ENCODE measurements around the gene DEPP1.

DEPP1 gene

GRCh38 chr10:44950326-44951225, 28.0 kb downstream of the DEPP1 start:
- DNase-seq, result no peak

GRCh38 chr10:44949915-44950314, 28.7 kb downstream of the DEPP1 start:
- DNase-seq, result no peak

GRCh38 chr10:44949127-44949802, 29.3 kb downstream of the DEPP1 start:
- no peak for DNase-seq

DNA sequence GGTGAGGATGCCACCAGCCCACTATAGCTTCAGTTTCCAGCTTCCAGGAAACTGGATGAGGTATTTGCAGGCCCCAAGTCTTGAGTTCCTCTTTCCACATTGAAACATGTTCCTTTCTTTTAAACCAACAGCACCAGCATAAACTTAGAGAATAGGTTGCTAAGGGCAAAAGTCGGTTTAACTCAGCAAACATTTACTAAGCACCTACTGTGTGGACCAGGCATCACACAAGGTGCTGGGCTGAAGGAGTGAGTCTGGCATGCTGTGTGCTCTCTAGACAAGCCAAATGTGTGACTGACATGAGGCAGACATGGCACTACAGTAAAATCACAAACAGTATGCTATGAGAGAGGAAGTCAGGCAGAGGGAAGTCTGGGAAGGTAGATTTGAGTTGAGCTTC, 30.0 kb downstream of the DEPP1 start:
- DNase-seq, result peak; percentile 75 to 78

DNA sequence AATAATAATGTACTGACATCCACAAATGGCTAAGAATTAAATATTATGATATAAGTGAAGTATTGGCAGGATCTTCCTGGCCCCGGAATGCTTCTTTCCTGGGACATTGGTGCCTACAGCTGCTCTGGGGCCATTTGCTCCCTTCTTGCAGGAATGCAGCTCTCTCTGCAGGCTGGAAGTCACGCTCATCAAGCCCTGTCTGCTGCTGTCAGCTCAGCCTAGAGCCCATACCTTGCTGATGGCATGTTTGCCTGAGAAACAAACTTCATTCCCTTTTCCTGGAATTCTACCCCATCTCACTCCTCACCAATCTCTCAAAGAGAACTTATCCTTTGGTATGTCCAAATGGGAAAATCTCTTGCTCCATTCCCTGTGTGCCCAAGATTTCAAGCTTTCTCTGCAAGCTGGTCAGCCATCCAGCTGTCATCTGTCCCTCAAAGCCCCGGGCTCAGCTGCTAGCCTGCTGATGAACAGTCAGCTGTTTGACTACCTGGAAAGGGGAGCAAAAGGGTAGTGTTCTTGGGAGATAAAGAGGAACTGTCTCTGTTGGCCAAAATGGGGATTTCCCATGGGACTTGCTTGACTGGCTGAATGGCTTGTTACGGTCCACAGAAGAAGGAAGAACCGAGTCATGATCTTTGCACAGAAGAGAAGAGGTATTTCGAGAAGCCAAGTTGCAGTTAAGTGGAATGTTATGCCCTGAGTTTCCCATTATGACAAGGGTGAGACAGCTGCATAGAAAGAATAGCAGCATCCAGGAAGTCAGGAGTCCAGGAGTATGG, 31.0 kb downstream of the DEPP1 start:
- DNase-seq, result no peak

DNA sequence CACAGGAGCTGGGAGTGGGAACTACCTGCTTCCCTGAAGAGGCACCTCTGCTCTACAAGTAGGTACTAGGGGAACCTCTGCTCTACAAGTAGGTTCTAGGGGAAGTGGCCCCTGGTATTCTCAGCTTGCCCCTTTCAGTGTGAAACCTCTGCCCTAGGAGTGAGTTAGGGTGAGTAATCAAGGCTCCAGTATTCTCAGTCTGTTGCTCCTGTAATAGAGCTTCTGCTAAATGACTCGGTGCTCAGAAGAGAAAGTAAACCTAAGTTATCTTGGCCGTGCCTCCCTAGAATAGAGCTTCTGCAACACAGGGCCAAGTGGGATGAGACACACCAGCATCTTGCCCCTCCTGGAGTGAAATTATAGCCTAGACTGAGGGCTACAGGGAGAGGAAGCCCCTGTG, 32.4 kb downstream of the DEPP1 start:
- peak in 1 of 2 experiments; percentile 10 for DNase-seq

- peak in 1 of 2 experiments; percentile 30 for DNase-seq
These were observed 34.3 kb downstream of the DEPP1 start for GRCh38 chr10:44944354-44944753.

GRCh38 chr10:44939691-44940401, 38.8 kb downstream of the DEPP1 start:
- DNase-seq, result peak; percentile 84 to 88

GRCh38 chr10:44938956-44939355, 39.7 kb downstream of the DEPP1 start:
- DNase-seq, result no peak

GRCh38 chr10:44937196-44938005, 41.2 kb downstream of the DEPP1 start:
- no peak for DNase-seq

DNA sequence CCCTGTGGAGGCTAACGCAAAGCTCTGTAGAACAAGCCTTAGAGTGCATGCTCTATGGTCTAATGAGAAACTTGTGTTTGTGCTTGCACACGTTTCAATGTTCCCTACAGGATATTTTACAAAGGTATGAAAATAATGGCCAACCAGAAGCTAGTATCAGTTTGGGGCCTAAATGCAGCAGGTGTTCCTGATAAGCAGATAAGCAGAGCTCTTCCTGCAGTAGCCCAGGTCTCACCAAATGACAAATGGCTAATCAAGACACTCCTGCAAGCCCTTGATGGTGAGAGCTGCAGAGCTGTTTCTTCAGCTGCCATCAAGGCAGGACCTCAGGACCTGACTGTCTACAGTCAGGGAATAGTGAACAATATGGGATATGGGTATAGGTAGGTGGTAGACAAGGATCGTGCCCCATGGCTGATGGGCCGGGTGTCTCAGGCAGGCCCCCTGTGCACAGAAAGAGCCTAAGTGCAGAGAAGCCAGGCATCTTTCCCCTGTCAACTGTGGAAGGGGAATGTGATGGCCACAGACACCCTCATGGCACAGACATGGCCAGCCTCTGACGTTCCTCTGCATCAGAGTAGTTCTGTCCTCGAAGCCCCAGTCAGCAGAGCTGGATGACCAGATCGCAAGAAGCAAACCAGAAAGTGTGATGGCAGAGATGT, 42.2 kb downstream of the DEPP1 start:
- DNase-seq, result no peak

DNA sequence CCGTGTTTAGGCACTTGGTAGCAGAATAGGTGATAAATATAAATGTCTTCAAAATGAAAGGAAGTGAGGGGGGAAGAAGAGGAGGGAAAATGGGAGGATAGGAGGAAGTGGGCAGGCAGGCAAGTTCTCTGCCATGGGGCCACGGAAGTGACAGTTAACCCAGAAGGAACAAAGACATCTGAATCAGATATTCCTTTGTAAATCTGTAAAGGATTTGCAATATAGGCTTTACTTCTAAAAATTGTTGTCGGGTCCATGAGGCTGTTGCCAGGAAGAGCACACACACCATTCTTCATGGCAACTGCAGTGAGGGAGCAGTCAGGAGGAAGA, 42.7 kb downstream of the DEPP1 start:
- peak; percentile 87 to 92 for DNase-seq

GRCh38 chr10:44935201-44935965, 43.2 kb downstream of the DEPP1 start:
- DNase-seq, result no peak

- DNase-seq, result no peak
These were observed 44.0 kb downstream of the DEPP1 start for GRCh38 chr10:44934416-44935200.

- no peak for DNase-seq
These were observed 44.9 kb downstream of the DEPP1 start for GRCh38 chr10:44933451-44934321.

- DNase-seq, result peak; percentile 81 to 90
These were observed 45.8 kb downstream of the DEPP1 start for GRCh38 chr10:44932517-44933450.
